HT1080 (cell line): ENCODE measurements around the gene LRRFIP1. TPM values are rescaled to one million over a fixed set of nuclear protein-coding genes. Genes with fewer than 3 reads are reported as not detected.
"Not testable (repeated sequence)": the region's sequence is repeated elsewhere in the genome, so short reads cannot be mapped to it uniquely, and the experiment has no call there.

Experiments
- DNase-seq: peaks from one replicate; pipeline ENCODE4 v3.0.0-alpha.2; 2015; ENCODE audit warnings: low read depth
- total RNA-seq: library from RNA; depleted of rRNA; stranded (reverse); fragments of >200 nt; shearing (Covaris generic); gene quantifications from 2 replicates; pipeline ENCODE4 v1.2.3, GENCODE V29; 2014

Gene LRRFIP1
- total RNA-seq, 1 experiment from 2014 or later, result 76.9 TPM

DNA sequence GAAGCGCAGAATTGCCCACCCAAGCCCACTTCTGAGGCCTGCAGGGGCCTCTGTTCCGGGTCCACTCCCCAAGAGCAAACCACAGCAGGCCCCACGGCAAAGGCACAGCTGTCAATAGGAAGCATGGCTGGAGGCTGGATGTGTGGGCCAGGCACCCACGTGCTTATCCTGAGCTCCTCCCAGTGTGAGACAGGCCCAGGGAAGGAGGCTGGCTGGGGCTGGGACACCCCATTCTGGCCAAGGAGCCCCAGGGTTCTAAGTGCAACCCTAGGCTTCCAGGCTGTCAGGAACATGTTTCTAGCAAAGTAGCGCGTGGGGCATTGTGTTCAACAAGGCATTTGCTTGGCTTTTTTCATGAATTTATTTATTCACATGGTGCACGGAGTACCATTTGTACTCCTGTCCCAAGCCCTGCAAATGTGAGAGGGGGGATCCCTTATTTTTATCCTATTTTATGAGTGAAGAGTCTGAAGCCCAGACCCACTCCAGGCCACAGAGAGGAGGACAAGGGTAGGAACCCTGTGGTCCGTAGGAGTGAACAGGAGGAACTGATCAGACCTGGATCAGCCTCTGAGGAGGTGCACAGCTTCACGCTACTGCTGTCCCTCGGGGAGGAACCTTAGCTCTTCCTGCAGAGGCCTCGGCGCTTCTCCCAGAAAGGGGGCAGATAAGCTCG lies 30.7 kb upstream of the LRRFIP1 start:
- DNase-seq, result no peak

DNA sequence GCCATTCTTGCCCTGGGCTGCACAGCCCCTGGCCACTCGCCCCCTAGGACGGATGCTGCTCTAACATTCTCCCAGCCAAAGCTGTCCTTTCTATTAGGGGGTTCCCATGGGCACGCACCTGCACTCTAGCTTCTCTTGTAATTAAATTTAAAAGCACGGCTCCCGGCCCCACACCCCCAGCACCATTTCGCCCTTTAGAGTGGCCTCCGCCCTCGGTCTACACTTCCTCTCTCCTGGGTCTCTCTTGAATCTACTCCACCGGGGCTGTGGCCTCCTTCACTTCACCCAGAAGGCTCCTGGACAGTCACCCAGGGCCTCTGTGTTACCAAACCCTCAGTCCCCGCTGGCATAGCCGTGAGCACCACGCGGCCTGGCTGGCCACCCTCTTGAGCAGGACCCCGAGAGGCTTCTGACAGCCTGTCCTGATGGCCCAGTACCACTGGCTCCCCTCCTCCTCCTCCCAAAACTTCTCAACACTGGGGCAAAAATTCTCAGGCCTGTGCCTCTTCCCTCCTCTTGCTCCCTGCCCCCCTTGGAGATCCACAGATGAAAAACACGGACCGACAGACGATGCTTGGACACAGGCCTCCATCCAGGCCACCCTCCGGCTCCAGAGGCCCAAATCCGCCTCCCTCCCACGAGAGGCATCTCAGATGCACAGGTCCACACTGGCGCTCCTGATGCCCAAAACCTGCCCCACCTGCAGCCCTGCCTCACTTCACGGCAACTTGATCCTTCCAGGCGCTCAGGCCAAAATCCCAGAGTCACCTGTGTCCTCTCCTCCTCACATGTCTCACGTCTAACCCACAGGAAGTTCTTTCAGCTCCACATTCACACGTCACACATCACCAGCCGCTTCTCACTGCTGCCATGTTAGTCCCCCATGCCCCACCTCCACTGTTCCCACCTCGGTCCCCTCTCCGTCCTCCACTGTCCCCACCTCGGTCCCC lies 29.9 kb upstream of the LRRFIP1 start:
- no peak for DNase-seq

DNA sequence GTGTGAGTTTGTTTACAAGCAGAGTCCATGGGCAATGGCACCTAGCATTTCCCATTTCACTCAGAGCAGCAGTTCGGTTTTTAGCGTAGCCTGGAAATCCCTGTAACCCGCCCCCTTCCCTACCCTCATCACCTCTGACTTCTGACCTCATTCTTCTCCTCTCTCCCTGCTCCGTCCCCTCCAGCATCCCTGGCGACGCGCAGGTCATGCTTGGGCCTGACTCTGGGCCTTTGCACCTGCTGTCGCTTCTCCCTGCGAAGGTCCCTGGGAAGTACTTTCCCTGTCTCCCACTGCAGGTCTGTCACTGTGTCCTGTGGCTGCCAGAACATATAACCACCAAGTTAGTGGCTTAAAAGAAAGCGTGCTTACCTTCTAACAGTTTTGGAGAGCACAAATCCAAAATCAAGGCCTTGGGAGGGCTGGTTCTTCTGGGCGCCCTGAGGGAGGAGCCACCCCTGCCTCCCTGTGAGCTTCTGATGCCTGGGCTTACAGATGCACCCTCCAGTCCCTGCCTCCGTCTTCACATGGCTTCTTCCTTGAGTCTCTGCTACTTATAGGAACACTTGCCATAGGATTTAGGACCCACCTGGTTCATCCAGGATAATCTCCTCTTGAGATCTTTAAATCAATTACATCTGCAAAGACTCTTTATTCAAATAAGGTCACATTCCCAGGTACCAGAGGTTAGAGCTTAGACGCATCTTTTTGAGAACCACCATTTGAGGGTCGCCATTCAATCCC lies 28.7 kb upstream of the LRRFIP1 start:
- no peak for DNase-seq

DNA sequence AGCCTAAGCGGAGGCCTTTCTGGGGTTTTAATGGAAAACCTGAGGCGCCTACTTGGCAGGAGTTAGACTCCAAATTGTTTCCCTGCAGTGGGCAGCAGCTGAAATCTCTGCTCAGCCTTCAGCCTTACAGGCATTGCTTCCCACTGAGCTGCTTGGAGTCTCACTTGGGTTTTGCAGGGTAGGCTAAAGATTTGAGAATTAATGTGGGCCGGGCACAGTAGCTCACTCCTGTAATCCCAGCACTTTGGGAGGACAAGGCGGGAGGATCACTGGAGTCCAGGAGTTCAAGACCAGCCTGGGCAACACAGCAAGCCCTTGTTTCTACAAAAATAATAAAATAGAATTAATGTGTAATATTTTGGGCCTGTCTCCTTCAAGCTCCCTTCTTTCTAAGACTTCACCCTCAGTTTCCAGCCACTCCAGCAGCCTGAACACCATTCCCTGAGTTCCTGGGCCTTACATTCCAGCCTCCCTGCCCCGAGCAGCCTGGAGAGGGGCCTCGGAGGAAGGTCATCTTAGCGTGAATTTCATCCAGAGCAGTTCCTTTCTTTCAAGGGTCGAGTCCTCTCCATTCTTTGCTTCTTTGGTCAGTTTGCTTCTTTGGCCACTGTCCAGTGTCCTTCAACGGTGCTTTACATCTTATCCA lies 27.8 kb upstream of the LRRFIP1 start:
- DNase-seq, result no peak

DNA sequence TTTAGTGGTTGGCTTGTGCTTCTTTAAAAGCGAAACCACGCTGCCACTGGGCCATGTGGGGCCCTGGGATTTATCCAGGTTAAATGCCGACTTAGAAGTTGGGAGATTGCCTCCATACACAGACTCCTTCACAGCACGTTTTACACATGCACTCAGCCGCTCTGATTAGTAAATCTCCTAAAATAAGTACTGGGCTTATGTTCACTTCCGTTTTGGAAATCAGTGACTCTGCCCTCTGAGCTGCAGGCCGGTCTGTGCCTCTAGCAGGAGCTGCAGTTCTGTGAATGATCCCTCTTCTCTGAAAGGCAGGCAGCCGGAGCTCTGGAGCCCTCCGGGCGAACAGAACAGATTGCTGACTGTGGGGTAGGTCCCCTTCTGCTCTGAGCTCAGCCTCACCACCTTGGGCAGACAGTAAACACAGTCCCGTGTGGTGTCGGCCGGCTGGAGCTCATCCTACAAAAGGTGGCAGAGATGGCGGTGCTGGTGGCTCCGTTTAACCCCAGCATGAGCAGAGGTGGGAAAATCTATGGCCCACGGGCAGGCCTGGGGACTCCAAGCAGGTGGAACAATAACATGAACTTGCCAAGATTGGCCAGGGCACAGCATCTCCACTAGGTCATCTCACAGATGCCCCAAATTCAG lies 27.1 kb upstream of the LRRFIP1 start:
- no peak for DNase-seq

DNA sequence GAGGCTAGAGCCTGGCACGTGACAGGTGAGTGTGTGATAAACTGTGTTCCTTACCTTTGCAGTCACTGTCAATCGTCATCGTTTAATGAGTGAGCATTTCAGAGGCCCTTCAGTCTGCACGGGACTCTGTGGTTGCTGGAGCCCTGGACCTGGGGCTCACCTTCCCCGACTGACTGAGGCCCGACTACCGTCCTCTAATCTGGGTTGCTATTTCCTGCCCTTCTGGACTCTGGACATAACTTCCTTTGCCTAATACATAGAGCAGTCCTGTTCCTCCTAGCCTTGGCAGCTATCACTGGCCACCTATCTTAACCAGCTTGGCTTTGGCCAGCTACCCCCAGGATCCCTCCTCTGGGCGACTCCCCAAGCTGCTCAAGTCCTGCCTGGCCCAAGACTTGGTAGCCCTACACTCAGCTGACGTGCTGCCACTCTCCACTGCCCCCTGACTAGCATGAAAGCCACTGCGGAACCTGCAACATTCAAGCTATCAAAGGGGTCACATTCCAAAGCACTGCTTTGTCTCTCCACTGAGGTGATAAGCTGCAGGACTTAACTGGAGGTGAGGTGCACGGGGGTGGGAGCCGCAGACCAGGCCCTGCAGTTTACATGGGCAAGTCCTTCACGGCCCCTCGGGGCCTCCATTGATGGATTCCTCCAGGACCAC lies 25.8 kb upstream of the LRRFIP1 start:
- DNase-seq, result no peak

DNA sequence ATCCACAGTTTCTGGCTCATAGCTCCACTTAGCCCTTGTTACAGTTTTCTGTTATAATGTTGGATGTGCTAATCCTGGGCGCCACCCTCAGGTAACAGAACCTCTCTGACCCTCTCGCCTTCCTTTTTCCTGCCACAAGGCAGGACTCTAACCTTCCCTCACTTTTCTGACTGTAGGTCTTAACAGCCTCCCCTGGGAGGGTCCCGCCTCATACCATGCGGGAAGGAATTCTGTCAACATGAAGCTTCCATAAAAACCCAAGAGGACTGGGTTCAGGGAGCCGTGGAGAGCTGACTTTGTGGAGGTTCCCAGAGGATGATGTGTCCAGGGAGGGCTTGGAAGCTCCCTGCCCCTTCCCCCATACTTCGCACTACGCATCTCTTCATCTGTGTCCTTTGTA lies 25.0 kb upstream of the LRRFIP1 start:
- DNase-seq, result no peak

DNA sequence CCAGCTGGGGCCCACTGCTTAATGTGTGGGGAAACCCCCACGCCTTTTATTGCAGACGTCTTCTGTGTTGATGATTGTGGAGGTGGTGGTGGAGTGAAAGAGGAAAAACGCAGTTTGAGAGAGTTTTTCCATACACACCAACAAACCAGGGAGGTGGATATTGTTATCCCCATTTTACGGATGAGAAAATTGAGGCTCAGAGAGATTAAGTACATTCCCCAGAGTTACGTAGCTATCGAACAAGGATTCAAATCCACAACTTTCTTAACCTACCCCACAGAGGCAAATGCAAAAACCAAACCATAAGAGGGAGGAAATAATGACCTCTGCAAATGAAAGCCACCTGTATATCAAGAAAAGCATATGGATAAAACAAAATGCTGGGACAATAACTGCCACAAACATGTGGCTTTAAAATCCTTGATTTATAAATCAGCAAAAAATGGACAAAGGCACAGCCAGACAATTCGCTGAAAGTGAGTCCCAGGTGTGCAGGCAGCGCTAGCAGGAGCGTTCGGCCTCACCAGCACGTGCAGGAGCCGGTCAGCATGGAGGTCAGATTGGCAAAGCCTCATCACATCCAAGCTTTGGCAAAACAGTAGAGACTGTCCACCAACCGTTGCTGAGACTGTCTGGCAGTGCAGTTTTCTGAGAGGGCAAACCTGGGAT lies 24.2 kb upstream of the LRRFIP1 start:
- no peak for DNase-seq

DNA sequence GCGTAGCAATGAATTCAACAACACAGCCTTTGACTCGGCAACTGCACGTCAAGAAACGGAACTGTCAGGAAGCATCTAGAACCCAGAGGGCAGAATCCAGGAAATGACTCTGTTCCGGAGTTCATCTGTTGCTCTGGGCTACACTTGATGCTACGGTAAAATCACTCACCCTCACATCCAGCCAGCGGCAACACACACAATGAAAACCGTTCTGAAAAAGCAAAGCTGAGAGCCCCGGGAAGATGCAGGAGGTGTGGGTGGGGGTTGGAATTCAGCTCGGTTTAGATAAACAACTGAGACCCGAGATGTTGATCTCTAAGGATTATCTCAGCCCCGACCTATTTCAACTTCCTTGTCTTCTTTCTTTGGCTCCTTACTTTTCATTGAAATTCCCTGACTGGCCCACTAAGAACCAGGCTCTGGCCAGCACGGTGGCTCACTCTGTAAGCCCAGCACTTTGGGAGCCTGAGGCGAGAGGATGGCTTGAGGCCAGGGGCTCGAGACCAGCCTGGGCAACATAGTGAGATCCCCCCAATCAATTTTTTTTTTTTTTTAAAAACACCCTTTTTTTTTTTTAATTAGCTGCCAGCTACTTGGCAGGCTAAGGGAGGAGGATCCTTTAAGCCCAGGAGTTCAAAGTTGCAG lies 23.5 kb upstream of the LRRFIP1 start:
- DNase-seq, result peak; percentile 82

DNA sequence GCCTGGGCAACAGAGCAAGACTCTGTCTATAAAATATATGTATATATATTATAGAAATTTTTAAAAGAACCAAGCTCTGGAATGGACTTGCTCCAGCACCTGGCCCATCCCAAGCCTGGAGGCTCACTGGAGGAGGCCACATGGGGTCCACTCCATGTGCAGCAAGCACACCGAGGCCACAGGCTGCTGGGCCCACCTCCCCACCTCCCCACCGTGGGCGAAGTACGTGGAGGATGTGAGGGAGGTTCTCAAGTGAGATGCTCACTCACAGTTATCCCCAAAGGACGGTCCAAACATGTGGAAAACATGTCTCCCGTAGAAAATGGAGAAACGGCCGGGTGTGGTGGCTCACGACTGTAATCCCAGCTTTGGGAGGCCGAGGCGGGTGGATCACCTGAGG lies 23.0 kb upstream of the LRRFIP1 start:
- DNase-seq, result no peak

DNA sequence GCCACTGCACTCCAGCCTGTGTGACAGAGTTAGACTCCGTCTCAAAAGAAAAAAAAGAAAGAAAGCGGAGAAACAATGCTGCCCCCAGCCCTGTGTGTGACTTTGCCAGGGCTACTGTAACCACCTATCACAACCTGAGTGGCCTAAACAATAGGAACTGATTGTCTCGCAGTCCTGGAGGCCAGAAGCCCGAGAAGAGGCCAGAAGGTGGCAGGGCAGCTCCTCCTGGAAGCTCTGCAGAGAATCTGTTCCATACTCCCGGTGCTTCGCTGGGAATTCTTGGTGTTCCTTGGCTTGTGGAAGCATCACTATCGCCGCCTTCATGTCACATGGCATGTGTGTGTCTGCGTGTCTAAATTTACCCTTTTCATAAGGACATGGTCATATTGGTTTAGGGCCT lies 22.4 kb upstream of the LRRFIP1 start:
- DNase-seq, result no peak

DNA sequence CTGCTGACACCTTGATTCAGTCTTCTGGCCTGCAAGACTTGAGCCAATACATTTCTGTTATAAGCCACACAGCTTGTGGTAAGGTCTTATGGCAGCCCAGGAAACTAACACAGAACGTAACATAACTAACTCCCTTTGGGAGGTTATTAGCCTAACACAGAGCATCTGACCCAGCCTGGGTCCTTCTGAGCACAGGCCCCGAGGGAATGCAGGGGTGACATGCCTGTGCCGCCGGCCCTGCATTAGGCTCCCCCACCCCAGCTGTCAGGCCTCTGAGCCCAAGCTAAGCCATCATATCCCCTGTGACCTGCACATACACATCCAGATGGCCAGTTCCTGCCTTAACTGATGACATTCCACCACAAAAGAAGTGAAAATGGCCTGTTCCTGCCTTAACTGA lies 20.9 kb upstream of the LRRFIP1 start:
- DNase-seq, result not testable (repeated sequence)

DNA sequence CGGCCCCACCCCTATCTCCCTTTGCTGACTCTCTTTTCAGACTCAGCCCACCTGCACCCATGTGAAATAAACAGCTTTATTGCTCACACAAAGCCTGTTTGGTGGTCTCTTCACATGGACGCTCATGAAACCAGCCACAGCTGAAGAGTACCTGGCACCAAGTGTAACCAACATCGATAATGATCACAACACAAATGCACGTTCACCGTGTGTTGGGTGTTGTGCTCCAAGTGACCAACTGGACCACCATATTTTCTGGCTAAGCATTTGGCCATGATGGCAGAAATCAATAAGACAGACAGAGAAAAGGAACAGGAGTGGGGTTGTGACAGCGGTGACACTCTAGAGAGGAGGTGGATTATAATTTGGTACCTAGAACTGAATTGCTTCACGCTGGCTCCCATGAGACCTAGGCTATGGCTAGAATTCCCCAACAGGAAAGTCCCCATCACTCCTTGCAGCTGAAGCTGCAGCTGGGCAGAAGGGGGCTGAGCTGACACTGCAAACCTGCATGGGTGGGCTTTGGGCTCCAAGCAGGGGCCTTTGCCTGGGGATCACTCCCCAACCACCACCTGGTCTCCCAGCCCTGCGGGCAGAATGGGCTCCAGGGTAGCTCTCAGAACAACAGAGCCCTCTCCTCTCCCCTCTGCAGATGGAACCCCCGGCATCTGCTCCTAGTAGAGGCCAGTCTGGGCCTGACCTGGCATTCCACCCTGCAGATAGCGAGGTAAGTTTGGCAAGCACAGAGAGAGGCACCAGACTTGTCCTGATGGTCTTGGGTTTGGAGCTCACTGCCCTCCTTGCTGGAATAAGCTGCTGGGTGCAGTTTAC lies 14.6 kb upstream of the LRRFIP1 start:
- DNase-seq, result no peak

DNA sequence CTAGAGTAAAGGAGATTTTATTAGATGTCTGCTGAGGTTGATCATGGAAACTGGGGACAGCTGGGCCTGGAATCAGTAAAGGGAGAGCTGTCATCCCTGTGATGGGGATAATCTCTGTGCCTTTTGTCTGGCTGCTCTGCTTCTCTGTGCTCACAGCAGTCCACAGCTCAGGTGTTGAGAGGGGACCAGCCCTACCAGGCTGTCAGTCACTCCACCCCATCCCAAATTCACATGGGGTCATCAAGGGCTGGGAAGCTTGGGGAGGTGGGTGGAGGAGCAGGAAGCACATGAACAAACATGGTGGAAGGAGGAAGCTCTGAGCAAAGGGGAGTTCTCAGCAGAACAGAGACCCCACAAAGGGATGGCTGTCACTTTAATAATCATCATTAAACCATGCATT lies 13.7 kb upstream of the LRRFIP1 start:
- no peak for DNase-seq

DNA sequence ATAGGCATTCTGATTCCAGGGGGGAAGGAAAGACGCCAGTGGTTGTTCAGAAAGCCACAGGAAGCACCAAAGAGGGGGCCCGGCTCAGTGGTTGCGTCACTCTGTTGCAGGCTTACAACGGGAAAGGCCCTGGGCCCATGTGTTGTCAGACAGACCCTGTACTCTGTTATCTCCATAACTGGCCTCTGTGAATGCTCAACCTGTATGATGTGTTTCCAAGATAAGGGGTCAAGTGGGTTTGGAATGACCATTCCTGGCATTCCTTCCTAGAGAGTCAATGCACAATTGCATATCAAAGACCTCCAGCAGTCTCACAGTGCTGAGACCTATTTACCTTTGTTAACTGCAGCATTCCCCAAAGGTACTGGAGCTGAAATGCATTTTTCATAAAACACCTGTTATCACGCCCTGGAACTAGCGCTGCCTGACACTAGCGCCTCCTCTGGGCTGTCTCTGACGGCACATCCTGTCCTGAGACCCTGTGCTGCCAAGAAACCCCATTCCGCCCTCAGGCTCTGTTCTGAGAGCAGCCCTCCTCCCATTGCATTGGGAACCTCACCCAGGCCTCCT lies 13.2 kb upstream of the LRRFIP1 start:
- no peak for DNase-seq

DNA sequence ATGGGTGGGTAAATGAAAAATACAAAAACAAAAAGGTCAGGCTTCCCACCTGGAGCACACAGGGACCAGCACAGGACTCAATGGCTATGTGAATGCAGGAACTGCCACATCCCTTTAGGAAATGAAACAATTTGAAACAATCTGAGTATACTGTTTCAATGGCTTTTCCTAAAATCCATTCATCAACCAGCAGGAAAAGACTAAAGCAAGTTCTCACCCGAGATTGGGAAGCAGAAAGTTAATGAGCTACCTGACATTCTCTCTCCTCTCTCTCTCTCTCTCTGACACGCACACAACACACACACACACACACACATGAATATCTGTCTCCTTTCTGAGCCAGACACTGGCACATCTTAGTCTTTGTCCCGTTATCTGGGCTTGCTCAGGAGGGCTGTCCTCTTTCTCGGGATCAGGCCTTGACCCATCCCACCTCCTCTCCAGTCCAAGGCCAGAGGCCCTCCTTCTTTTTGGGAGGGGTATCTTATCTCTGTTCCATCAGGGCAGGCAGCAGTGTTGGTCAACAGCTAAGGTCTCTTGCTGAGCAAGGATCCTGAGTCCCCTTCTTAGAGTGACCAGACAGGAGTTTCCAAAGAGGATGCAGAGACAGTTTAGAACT lies 11.6 kb upstream of the LRRFIP1 start:
- DNase-seq, result no peak

DNA sequence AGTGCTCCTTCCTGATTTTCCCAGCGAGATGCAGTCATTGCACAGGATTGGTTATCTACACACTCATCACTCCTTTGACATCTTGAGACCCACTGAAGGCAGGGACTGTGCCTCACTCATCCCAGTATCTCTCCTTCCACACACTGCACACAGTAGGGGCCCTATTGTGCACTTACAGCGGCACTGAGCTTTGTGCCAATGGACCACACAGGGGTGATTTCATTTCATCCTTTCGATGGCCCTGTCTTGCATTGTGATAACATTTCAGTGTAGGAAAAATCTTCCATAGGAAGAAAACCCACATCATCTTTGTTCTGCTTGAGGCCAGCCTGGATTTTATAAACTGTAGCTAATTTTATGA lies 11.0 kb upstream of the LRRFIP1 start:
- DNase-seq, result no peak
